GM18511 (cell line): Measurements from ENCODE around the gene MOB2.

Experiments
- ATAC-seq: cut with Tn5 transposase; IDR thresholded peaks from one replicate; pipeline ENCODE4 v1.9.1; 2021; ENCODE audit warnings: mild to moderate bottlenecking, moderate library complexity; ENCODE audit not compliant: unreplicated experiment

MOB2 gene

GRCh38 chr11:1486054-1486825, at the start of gene MOB2:
Gene MOB2 (minus strand): TSS chr11:1486779. CDS start chr11:1486556, 223 bp downstream.
- ATAC-seq: no peak

GRCh38 chr11:1534682-1535081, 48.1 kb upstream of the MOB2 start:
- no peak for ATAC-seq

GRCh38 chr11:1534171-1534570, 47.6 kb upstream of the MOB2 start:
- ATAC-seq: no peak

- ATAC-seq: no peak
These were observed 46.8 kb upstream of the MOB2 start for GRCh38 chr11:1533342-1533725.

GRCh38 chr11:1532606-1533341, 46.2 kb upstream of the MOB2 start:
- no peak for ATAC-seq

- no peak for ATAC-seq
These were observed 45.5 kb upstream of the MOB2 start for GRCh38 chr11:1532014-1532586.

GRCh38 chr11:1531449-1532013, 45.0 kb upstream of the MOB2 start:
- no peak for ATAC-seq

- no peak for ATAC-seq
These were observed 44.3 kb upstream of the MOB2 start for GRCh38 chr11:1530686-1531448.

- no peak for ATAC-seq
These were observed 43.2 kb upstream of the MOB2 start for GRCh38 chr11:1529774-1530173.

- ATAC-seq: no peak
These were observed 42.7 kb upstream of the MOB2 start for GRCh38 chr11:1529286-1529685.

GRCh38 chr11:1528710-1529109, 42.1 kb upstream of the MOB2 start:
- no peak for ATAC-seq

GRCh38 chr11:1526785-1527184, 40.2 kb upstream of the MOB2 start:
- ATAC-seq: no peak

- no peak for ATAC-seq
These were observed 37.2 kb upstream of the MOB2 start for GRCh38 chr11:1523779-1524178.

- ATAC-seq: no peak
These were observed 36.5 kb upstream of the MOB2 start for GRCh38 chr11:1523077-1523476.

GRCh38 chr11:1522081-1522424, 35.5 kb upstream of the MOB2 start:
- peak; percentile 43 for ATAC-seq

GRCh38 chr11:1521382-1522080, 35.0 kb upstream of the MOB2 start:
- ATAC-seq: peak; percentile 82

GRCh38 chr11:1520663-1521267, 34.2 kb upstream of the MOB2 start:
- ATAC-seq: peak; percentile 52

GRCh38 chr11:1520209-1520662, 33.7 kb upstream of the MOB2 start:
- ATAC-seq: no peak

GRCh38 chr11:1519028-1520010, 32.7 kb upstream of the MOB2 start:
- ATAC-seq: no peak
